DMS79 (cell line): Measurements from ENCODE around the gene ASIC1.

ENCODE experiments used
- DNase-seq: peaks from one replicate; lab custom pipeline; 2025; lab: John Stamatoyannopoulos, UW

ASIC1 gene

DNA sequence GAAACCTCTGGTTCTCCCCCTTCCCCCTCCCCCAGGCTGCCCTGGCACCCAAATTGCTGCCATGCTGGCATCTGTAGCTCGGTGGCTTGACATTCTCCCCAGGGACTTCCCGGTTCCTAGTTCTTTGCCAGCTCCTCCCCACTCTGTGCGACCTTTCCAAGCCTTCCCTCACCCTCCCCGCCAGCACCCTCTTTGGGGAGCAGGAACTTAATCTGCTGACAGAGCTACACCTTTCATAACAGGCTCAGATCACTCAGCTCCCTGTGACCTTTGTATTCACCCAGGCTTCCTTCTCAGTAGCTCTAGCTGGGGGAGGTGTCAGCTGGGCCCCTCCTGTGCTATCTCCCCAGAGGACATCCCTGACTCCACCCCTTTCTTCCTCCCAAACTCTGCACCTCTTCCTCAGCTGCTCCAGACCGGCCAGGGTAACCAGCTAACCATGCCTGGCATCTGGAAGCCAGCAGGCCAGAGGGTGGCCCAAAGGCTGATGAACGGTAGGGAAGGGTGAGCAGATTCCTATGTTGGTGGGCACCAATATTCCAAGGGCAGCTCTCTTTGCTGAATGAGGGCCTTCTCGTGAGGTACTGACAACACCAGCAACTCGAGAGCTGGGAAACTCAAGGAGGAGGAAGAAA lies 52.8 kb downstream of the ASIC1 start:
- no peak for DNase-seq

DNA sequence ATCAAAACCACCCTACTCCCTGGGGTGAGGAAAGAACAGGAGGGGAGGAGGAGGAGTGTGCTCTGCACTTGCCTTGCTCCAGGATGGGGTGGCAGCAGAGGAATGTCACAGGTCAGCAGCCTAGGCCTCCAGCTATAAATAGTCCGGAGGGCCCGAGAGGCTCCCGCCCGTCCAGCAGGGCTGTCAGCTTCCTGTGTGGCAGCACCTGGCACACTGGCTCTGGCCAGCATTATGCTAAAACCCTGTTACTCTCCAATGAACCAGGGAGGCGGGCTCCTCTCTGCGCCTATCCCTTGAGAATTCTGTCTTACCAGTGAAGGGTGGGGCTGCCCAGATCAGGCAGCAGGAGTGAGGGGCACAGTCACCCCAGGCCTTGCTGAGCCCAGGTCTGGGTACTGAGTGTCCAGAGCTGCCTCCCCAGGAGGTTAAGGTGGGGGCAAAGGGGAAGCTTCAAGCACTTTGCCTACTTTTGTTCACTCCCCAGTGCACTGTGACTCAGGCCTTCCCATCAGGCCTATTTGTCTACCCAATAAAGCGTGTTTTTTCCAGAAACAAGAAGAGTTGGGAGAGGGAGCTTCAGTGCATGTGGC lies 53.5 kb downstream of the ASIC1 start:
- peak; percentile 6 for DNase-seq

- no peak for DNase-seq
Observed at GRCh38 chr12:50111395-50111692, 53.9 kb downstream of the ASIC1 start.

GRCh38 chr12:50111693-50112455 lies 54.5 kb downstream of the ASIC1 start, which contains the start of gene COX14:
COX14 (plus strand) TSS chr12:50112236; CDS start chr12:50120044, 7,808 bp downstream.
- peak; percentile 99 for DNase-seq

GRCh38 chr12:50112456-50113218 lies 55.2 kb downstream of the ASIC1 start:
- DNase-seq, result peak; percentile 58

GRCh38 chr12:50117057-50117622 lies 59.7 kb downstream of the ASIC1 start:
- DNase-seq, result peak; percentile 51

GRCh38 chr12:50119387-50119786 lies 62.0 kb downstream of the ASIC1 start:
- DNase-seq, result no peak

DNA sequence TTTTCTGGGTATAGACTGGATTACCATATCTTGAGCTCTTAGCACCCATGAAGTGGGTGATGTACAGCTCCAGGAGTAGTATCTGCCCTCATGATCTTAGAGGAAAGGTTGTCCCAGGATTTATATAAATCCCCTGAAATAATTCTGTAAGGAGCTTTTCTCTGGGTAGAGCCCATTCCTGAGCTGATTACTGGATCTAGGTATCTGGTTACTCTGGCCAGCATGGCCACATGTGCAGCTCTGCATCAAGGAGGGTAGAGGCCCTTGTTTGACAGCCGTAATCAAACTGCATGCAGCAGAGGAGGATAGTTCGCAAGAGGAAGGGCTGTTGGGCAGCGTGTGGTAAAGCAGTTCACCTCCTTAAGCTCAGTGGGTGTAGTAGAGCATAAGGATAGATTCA lies 63.1 kb downstream of the ASIC1 start:
- no peak for DNase-seq

- DNase-seq, result no peak
Observed at GRCh38 chr12:50120953-50121352, 63.6 kb downstream of the ASIC1 start.

- DNase-seq, result no peak
Observed at GRCh38 chr12:50121641-50122040, 64.2 kb downstream of the ASIC1 start.

GRCh38 chr12:50123203-50123602 lies 65.8 kb downstream of the ASIC1 start:
- DNase-seq, result no peak

DNA sequence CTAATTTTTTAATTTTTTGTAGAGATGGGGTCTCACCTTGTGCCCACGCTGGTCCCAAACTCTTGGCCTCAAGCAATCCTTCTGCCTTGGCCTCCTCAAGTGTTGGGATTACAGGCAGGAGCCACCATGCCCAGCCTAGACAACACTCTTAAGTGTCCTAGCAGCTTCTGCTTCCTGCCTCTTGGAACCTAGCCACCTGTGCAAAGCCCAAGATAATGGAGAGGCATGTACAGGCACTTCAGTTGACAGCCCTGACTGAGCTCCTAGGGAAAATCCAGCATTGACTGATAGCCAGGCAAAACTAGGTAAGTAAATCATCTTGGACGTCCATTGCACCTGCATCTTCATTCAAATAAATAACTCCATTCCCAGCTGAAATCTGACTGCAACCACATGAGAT lies 70.2 kb downstream of the ASIC1 start:
- DNase-seq, result peak; percentile 12

DNA sequence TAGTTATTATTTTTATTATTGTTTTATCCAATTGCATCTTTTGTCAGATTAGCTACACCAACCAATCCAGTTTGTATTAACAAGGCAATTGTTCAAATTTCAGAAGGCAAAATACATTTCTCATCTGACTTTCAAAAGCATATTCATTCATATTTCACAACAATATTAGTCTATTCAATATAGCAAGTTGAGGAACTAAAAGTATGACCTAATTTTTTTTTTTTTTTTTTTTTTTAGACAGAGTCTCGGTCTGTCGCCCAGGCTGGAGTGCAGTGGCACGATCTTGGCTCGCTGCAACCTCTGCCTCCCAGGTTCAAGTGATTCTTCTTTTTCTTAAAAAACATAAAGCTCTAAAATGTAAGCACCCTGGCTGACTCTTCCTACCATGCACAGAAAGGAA lies 71.9 kb downstream of the ASIC1 start:
- no peak for DNase-seq

DNA sequence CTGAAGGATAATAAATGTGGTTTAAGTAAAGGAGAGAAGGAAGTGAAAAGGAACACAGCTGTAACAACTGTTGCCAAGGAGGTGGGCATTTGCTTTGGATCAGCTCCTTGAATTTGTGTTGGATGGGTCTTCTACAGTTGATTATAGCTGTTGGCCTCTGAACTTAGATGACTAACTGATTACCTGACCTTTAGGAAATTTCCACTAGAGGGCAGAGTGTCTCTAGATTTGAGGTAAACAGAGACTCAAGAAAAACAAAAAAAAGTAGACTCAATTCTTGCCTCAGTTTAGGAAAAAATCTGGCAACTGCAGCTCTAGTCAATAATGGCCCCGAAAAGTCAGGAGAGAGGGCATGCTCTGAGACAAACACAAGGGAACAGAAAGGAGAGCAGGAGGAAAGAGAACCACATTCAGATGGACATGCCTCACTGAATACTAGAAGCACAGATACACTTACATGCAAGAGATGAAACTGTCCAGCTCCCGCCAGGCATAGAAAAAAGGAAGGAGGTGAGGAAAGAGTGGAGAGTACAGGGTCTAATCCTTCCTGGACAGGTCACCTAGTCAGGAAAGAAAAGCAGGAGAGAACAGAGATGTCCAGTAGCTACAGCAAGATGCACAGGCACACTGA lies 75.2 kb downstream of the ASIC1 start:
- no peak for DNase-seq
